GM21737 (cell line): ENCODE measurements around the gene CFL1.

ENCODE experiments used
- ATAC-seq: cut with Tn5 transposase; IDR thresholded peaks from one replicate; pipeline ENCODE4 v1.9.1; 2021; ENCODE audit warnings: mild to moderate bottlenecking, moderate library complexity; ENCODE audit not compliant: unreplicated experiment

CFL1 gene

DNA sequence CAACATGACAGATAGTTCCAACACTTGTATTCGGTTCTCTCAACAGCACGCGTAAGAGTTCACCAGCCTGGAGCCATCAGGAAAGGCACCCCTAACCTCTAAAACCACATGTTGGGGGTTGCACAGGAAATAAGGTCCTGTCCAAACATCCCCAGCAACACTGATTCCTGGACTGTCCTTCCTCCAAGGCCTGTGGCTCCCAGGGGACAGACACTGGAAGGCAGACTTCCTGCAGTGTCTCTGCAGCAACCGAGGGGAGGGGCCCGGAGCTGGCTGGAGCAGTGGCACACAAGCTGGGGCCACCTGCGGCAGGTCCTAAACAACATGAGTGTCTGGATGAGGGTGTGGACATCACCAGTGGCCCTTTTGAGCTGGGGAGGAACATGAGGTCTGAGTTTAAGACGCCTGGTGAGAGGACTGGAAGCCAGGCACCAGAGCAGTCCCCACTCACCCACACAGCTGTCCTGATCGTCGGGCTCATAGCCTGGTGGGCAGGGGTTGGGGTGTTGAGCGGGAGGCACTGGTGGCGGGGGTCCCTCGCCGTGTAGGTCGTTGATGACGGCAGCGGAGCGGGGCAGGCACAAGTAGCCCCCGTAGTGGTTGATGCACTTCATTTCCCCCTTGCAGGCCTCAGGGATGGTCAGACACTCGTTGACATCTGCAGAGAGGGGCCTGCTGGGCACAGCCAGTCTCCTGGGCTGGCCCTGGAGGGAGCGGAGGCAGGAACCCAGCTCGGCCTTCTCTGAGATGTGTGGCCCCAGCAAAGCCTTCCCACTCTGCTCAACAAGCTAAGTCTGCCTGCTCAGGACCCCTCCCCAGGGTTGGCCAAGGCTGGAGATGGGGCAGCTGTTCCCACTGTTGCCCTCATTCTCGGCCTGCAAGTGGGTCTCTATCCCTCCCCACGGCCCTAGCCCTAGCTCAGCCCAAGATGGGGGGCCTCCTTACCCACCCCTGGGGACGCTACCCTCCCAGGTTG is 13.0 kb upstream of the CFL1 start:
- ATAC-seq = no peak

DNA sequence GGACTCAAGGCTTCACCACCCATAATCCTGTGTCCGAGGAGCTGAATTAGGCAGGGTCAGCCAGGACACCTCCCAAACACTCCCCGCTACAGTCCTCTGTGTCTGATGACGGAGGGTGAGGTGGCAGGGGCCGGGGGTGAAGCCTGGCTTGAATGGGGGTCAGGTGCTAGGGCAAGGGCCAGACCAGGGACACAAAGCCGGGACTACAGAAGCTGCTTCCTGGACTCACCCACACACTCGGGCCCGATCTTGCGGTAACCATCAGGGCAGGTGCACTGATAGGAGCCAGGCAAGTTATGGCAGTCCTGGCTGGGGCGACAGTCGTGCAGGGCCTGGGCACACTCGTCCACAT is 12.3 kb upstream of the CFL1 start:
- no peak for ATAC-seq

DNA sequence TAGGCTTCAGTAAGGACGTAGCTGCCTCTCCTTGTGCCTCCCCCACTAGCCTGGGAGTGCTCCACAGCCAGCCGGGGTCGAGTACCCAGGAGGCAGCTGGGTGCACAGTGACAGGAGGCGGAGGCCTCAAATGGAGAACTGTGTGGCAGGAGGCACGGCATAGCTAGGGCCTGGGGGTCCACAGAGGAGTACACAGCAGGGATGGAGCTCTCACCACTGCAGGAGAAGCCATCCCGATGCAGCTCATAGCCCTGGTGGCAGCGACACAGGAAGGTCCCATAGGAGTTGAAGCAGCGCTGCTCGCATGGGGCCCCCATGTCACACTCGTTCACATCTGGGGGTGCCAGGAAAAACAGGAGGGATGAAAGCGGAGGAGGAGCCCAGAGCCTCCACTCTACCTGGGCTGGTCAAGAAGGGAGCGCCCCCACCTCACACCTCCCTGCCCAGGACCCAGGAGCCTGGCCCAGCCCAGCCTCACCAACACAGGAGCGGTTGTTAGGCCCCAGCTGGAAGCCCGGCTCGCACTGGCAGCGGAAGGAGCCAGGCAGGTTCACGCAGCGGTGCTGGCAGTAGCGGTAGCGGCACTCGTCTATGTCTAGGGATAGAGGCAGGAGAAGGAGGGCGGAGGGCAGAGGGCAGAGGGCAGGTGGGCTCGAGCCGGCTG is 11.8 kb upstream of the CFL1 start:
- ATAC-seq = no peak

DNA sequence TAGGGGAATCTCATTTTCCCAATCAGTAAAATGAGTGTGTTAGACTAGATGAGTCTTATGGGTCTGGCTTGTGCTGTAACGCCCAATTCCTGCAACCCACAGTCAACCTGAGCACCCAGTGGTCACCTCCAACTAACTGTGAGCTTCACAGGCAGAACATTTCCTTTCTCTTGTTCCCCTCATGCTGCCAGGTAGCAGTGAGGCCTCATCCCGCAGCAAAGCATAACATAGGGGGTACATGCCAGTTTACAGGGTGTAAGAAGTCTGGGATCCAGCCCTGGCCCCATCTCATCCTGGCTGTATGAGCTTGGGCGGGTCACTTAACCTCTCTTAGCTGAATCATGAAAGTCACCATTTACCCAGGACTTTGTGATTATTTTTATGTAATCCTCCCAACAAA is 10.9 kb upstream of the CFL1 start:
- ATAC-seq = no peak

DNA sequence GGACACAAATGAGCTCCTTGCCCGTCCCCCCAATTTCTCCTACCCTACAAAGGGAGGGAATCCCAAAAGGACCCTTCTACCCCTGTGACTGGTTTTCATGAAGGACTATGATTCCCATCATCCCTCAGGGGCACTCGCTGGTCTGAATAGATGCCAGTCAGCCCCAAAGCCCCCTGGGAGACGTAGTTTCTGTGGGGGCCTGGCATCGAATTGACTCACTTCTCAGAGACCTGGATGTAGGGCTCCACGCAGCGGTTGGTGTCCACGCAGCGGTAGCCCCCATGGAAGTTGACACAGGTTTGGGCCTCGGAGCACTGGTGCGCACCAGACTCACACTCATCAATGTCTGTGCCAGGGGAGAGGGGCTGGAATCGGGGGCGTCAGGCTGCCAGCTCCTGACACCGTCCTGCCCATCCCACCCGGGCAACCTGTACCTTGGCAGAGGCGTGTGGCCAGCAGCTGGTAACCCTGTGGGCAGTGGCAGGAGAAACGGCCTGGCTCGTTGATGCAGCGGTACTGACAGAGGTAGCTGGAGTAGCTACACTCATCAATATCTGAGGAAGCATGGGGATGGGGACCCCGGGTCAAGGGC is 10.2 kb upstream of the CFL1 start:
- no peak for ATAC-seq

DNA sequence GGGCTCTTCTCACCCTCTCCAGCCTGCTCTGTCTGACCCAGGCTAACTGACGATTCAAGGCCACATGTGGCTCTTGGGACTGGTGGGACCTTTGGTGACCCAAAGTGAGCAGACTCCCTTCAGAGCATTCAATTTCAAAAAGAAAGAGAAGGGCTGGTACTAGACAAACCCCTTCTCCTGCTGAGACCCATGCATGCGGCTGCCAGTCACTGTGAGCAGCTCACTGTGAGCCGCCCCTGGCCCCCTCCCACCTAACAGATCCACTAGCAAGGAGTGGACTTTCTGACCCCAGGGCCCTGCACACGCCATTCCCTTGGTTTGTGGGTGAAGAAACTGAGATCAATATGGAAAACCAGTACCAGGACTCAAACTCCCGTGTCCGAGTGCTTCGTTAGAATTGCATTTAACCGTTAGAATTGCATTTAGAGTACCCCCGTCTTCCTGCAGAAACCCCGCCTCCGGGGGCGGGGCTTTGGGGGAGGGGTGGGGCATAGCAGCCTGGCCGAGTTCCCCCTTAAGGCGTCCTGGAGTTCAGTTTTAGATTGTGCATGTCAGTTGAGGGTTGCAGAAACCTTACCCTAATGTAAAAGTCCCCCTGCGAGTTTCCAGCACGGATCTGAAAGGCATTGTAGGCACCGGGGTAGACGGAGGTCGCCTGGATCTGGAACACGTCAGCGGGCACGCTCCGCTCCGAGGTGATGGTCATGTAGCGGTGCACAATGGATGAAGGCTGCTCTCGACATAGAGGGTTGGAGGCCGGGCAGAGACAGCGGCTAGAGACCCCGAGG is 9.5 kb upstream of the CFL1 start:
- ATAC-seq = no peak

DNA sequence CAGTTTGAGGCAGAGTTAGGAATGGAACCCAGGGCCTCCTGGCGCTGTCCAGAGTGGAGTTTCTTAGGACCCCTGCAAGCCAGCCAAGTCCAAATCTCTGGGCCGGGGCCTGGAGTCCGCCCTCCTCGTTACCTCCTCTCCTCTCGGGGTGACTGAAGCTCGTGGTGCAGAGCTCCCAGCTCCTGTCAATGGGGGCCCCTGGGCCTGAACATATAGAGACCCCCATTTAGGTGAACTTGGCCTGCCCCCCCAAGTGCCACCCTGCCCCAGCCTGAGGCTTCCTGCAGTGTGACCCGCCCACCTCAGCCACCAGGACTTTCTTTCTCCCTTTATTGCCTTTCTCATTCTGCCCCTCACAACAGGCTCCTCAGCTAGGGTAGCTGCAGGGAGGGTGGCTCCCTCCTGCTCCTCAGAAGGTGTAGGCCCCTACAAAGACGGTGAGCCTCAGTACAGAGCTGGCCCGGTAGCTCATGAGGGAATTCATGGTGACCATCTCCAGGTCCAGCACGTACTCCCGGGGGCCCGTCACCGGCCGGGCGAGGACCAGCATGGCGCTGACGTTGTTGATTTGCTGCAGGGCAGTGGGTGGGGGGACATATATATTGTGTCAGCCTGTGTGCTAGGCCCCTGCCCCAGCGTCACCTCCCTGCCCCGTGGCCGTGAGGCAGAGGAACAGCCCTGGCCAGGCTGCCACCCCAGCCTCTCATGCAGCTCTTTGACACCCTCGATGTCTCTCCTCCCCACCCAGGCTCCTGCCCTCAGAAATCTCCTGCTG is 8.7 kb upstream of the CFL1 start:
- no peak for ATAC-seq

DNA sequence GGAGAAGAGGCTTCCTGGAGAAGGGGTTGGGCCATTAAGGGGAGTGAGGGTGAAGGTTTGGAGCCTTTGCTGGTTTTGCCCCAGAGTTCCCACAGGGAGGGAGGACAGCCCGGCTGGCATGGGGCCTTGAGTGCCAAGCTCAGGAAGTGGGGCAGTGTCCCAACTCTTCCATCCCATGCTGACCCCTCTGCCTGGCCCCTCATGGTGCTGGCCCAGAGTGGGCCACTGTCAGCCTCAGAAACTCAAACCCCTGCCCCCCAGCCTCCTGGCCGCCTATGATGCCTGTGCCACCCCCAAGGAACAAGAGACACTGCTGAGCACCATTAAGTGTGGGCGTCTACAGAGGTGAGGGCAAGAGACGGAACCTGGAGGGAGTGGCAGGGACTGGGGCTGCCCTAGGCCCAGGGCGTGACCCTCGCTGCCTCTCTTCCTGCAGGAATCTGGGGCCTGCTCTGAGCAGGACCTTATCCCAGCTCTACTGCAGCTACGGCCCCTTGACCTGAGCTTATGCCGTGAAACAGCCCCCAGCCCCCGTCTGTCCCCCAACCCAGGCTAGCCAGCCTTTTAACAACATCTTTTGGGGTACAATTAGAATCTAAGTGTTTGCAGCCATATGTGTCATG is 7.7 kb upstream of the CFL1 start:
- ATAC-seq = no peak

DNA sequence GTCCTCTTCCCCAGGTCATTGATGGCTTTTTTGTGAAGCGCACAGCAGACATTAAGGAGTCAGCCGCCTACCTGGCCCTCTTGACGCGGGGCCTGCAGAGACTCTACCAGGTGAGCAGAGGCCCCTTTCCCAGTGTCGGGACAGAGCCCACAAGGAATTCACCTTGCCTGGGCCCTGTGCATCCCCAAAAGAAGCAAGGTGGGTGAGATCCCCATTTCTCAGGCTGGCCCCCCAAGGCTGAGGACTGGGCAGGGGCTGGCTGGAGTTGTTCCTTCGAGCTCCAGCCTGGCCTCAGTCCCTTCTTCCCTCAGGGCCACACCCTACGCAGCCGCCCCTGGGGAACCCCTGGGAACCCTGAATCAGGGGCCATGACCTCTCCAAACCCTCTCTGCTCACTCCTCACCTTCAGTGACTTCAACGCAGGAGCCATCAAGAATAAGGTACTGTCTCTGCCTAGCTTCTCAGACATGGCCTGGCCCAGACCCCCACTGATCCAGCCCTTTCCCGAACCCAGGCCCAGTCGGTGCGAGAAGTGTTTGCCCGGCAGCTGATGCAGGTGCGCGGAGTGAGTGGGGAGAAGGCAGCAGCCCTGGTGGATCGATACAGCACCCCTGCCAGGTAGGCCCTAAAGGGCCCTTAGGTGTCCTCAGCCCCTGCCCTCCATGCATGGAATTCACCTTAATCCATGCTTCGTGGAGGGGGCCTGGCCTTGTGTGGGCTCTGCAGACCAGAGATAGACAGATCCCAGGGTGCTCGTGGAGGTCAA is 6.9 kb upstream of the CFL1 start:
- no peak for ATAC-seq

DNA sequence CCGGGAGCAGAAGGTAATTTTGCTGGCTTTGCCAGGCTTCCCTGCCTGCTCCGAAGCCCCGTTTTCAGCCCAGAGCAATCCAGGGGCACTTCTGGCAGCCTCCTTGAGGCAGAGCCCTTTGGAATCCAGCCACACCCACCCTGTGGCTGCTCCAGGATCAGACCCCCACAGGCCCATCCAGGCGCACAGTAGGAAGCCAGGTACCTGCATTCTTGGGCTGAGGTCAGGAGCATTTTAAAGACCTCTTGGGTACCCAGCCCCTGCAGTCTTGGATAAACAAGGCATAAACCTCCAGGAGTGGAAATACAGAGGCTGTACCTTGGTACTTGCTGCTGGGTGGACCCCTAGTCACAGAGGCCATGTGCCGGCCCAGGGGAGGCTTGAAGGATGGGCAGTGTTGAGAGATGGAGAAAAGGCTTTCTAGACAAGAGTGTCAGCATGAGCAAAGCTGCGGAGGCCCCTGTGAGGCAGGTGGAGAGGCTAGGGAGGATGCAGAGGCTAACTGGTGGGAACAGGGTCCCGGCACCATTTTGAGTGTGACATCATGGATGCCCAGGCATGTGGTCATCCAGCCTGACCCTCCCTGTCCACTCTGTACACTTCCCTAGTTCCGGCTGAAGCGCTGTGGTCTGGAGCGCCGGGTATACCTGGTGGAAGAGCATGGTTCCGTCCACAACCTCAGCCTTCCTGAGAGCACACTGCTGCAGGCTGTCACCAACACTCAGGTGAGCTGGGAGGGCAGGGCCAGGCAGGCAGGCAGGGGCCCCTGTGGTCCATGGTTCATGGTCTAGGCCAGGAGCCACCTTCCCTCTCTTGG is 6.1 kb upstream of the CFL1 start:
- no peak for ATAC-seq

DNA sequence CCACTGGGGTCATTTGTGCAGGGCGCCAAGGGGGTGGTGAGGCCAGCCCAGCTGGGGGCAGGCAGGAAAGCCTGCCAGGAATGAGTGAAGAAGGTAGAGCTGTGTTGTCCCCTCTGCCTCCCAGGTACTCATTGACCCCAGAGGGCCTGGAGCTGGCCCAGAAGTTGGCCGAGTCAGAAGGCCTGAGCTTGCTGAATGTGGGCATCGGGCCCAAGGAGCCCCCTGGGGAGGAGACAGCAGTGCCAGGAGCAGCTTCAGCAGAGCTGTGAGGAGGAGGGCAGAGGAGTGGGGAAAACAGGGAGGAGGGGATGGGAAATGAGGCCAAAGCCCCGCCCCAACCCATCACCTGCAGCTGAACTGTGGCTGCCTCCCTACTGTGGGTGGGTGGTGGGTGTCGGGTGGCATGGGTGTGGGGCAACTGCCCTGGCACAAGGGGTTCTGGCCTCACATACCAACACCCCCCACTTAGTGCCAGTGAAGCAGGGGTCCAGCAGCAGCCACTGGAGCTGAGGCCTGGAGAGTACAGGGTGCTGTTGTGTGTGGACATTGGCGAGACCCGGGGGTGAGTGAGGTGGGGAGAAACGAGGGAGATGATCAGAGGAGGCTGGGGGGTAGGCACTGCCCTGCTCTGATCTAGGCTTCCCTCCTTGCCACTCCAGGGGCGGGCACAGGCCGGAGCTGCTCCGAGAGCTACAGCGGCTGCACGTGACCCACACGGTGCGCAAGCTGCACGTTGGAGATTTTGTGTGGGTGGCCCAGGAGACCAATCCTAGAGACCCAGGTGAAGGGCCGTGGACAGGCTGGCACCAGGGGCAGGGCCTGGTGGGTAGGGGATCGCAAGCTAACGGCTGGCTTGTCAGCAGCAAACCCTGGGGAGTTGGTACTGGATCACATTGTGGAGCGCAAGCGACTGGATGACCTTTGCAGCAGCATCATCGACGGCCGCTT is 5.2 kb upstream of the CFL1 start:
- ATAC-seq = no peak

DNA sequence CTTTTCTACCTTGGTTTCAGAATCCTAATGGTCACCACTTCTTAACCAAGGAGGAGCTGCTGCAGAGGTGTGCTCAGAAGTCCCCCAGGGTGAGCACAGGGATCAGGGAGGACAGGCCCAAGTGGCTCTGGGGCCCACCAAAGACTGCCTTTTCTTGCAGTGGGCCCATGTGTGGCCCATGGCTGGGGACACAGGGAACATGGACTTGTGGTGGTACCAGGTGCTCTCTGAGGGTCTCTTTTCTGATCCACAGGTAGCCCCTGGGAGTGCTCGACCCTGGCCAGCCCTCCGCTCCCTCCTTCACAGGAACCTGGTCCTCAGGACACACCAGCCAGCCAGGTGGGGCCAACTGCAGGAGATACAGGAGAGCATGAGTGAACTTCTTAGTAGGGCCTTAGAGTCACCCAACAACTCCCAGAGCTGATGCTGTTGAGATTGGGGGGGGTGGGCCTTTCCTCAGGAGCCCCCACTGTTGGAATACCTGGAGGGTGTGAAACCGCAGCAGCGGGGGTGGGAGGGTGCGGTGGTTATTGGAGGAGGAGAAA is 4.3 kb upstream of the CFL1 start:
- no peak for ATAC-seq

DNA sequence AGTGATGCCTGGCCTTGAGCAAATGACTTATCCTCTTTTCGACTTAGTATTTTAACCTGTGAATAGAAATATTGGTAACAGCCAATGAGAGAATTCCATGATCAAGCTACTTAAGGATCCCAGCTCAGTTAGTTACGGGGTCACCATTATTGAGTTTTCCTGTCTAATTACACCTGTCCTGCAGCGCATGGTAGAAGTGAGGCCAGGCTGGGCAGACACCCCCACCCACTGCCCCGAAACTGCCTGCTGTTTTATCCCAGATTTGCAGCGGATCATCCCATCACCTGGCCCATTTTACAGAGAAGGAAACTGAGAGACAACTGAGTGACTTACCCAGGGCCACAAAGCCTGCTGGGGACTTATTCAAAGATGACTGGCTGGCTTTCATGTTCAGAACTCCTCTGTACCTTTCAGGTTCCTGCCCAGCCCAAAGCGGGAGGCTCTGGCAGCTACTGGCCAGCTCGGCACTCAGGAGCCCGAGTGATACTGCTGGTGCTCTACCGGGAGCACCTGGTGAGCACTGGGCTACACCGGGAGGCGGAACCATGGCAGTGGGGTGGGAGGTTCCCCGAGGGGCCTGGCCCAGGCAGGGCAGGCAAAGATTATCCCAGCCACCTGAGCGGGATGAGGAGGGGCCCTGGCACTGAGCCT is 3.7 kb upstream of the CFL1 start:
- no peak for ATAC-seq

DNA sequence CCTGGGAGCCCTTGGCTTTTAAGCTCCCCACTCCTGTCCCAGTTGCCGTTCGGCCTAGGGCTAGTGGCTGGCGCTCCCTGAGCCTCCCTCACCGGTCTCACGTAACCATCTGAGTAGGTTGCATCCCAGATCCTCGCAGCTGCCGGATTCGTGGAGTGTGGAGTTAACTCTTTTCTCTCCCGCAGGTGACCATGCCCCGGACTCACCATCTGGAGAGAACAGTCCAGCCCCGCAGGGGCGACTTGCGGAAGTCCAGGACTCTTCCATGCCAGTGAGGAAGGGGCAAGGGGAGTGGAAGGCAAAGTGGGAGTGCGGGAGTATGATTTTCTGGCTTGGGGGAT is 3.2 kb upstream of the CFL1 start:
- no peak for ATAC-seq

DNA sequence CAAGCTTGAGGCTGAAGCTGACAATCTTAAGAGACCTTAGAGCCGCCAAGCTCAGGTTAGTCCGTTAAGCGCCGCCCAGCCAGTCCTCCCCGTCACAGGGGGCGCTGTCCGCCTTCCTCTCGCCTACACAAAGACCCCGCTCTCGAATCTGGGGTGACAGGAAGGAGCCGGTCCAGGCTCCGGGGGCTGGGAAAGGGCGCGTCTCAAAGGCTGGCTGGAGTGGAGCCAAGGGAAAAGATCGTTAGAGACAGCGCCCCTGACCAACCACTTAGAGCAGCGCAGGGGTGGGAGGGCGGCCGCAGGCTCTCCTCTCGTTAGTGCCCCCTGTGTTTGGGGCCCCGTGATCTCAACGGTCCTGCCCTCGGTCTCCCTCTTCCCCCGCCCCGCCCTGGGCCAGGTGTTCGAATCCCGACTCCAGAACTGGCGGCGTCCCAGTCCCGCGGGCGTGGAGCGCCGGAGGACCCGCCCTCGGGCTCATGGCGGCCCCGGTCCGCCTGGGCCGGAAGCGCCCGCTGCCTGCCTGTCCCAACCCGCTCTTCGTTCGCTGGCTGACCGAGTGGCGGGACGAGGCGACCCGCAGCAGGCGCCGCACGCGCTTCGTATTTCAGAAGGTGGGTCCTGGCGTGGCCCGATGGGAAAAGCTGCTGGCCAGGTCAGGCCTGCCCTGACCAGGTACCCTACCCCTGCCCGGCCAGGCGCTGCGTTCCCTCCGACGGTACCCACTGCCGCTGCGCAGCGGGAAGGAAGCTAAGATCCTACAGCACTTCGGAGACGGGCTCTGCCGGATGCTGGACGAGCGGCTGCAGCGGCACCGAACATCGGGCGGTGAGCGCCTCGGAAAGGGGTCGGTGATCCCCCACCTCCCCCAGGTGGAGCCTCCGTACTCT is 2.5 kb upstream of the CFL1 start, which contains the start of gene MUS81:
Gene MUS81 (plus strand): TSS at position 156 of the 887 bp plus-strand sequence. CDS start 321 bp downstream, at position 477.
- ATAC-seq = peak; percentile 25
